ENCODE results near the gene SLFN5. TPM values are rescaled to one million over a fixed set of nuclear protein-coding genes. Genes with fewer than 3 reads are reported as not detected.

SLFN5 gene
- polyA plus RNA-seq, 1 experiment, result 32.6 TPM

GRCh38 chr17:35291802-35292201 is 48.9 kb downstream of the SLFN5 start:
- Histone ChIP-seq H3K27me3 (ENCODE audit: control insufficient read depth, insufficient read depth, low read length) (no peaks in the 10 kb centered on the region), H3K36me3 (ENCODE audit: control insufficient read depth, insufficient read depth, low read length) (no peaks in the 10 kb centered on the region), H3K4me3 (ENCODE audit: low read depth, low read length) (no peak overlapping the region)
- DNase-seq (ENCODE audit: low read depth), result peak; percentile 33
- ChIA-PET CTCF (no interaction called here), POLR2A (no interaction called here)
- no peak for TF ChIP-seq CTCF (IDR thresholded peaks at IDR 0.05; ENCODE audit: insufficient read depth, low read depth, low read length)

GRCh38 chr17:35293151-35293847 is 50.4 kb downstream of the SLFN5 start:
- CTCF ChIA-PET, result no interaction called here
- no peak for DNase-seq (ENCODE audit: low read depth)

GRCh38 chr17:35294756-35295155 is 51.9 kb downstream of the SLFN5 start:
- H3K27me3 ChIP-seq (ENCODE audit: control insufficient read depth, insufficient read depth, low read length), result no peaks in the 10 kb centered on the region
- H3K4me3 ChIP-seq (ENCODE audit: low read depth, low read length), result no peak overlapping the region
- CTCF ChIA-PET, result no interaction called here
- POLR2A ChIA-PET, result no interaction called here
- no peak for DNase-seq (ENCODE audit: low read depth)
- H3K36me3 ChIP-seq (ENCODE audit: control insufficient read depth, insufficient read depth, low read length), result no peaks in the 10 kb centered on the region
- TF ChIP-seq CTCF (IDR thresholded peaks at IDR 0.05; ENCODE audit: insufficient read depth, low read depth, low read length), result no peak

More at GRCh38 chr17:35293151-35293847, 50.4 kb downstream of the SLFN5 start:
- H3K4me3 ChIP-seq (ENCODE audit: low read depth, low read length), result no peak overlapping the region
- no peaks in the 10 kb centered on the region for H3K27me3 ChIP-seq (ENCODE audit: control insufficient read depth, insufficient read depth, low read length)
- H3K36me3 ChIP-seq (ENCODE audit: control insufficient read depth, insufficient read depth, low read length), result no peaks in the 10 kb centered on the region
- POLR2A ChIA-PET, result no interaction called here
- no peak for TF ChIP-seq CTCF (IDR thresholded peaks at IDR 0.05; ENCODE audit: insufficient read depth, low read depth, low read length)

GRCh38 chr17:35295686-35296085 is 52.8 kb downstream of the SLFN5 start:
- Histone ChIP-seq H3K4me3 (ENCODE audit: low read depth, low read length) (no peak overlapping the region), H3K27me3 (ENCODE audit: control insufficient read depth, insufficient read depth, low read length) (no peaks in the 10 kb centered on the region), H3K36me3 (ENCODE audit: control insufficient read depth, insufficient read depth, low read length) (no peaks in the 10 kb centered on the region)
- no peak for DNase-seq (ENCODE audit: low read depth)
- TF ChIP-seq CTCF (IDR thresholded peaks at IDR 0.05; ENCODE audit: insufficient read depth, low read depth, low read length), result no peak
- ChIA-PET POLR2A (no interaction called here), CTCF (no interaction called here)

GRCh38 chr17:35297666-35298065 is 54.8 kb downstream of the SLFN5 start:
- ChIA-PET POLR2A (no interaction called here), CTCF (interaction anchor here (1.3 to 1.6 kb wide), 3 partner anchors 15 to 240 kb away, joined by 3 to 5 read pairs (median 3); no protein-coding TSS in a partner anchor)
- Histone ChIP-seq H3K36me3 (ENCODE audit: control insufficient read depth, insufficient read depth, low read length) (no peaks in the 10 kb centered on the region), H3K4me3 (ENCODE audit: low read depth, low read length) (no peak overlapping the region), H3K27me3 (ENCODE audit: control insufficient read depth, insufficient read depth, low read length) (no peaks in the 10 kb centered on the region)
- no peak for TF ChIP-seq CTCF (IDR thresholded peaks at IDR 0.05; ENCODE audit: insufficient read depth, low read depth, low read length)
- DNase-seq (ENCODE audit: low read depth), result no peak
